WTC11 (cell line): ENCODE data around the gene CCDC68.

Experiments
- NFYB ChIP-seq: sonication (generic); formaldehyde crosslinking; conservative IDR thresholded peaks from 2 replicates; pipeline ENCODE4 v1.8.0; 2022; ENCODE audit warnings: low read depth, missing genetic modification reagents
- TF ChIP-seq, protein P1 (sequence below): sonication (generic); formaldehyde crosslinking; IDR thresholded peaks from 2 replicates; pipeline ENCODE4 v1.8.0; 2022; ENCODE audit warnings: mild to moderate bottlenecking, missing genetic modification reagents

GRCh38 chr18:54899500-54899899 lies 59.8 kb downstream of the CCDC68 start:
- no peak for TF ChIP-seq NFYB (CRISPR knock-in tag)
- TF ChIP-seq, protein P1, sequence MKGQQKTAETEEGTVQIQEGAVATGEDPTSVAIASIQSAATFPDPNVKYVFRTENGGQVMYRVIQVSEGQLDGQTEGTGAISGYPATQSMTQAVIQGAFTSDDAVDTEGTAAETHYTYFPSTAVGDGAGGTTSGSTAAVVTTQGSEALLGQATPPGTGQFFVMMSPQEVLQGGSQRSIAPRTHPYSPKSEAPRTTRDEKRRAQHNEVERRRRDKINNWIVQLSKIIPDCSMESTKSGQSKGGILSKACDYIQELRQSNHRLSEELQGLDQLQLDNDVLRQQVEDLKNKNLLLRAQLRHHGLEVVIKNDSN: no peak
